GM18502 (cell line): Measurements from ENCODE around the gene ZNF214.
A peak's percentile ranks its signal among the peaks of the same experiment; 100 is the strongest.
"Not testable (repeated sequence)": the region's sequence is repeated elsewhere in the genome, so short reads cannot be mapped to it uniquely, and the experiment has no call there.

ENCODE experiments used
- ATAC-seq: cut with Tn5 transposase; IDR thresholded peaks from one replicate; pipeline ENCODE4 v1.9.1; 2021; ENCODE audit warnings: mild to moderate bottlenecking; ENCODE audit not compliant: unreplicated experiment, poor library complexity

The ZNF214 gene

GRCh38 chr11:6991227-6991626 lies 28.9 kb downstream of the ZNF214 start:
- no peak for ATAC-seq

- ATAC-seq: no peak
Measured at GRCh38 chr11:6988506-6988905, 31.6 kb downstream of the ZNF214 start.

GRCh38 chr11:6986487-6986886 lies 33.7 kb downstream of the ZNF214 start:
- no peak for ATAC-seq

- ATAC-seq: no peak
Measured at GRCh38 chr11:6979365-6979764, 40.8 kb downstream of the ZNF214 start.

GRCh38 chr11:6969854-6970253 lies 50.3 kb downstream of the ZNF214 start:
- ATAC-seq: not testable (repeated sequence)

GRCh38 chr11:6968816-6969215 lies 51.3 kb downstream of the ZNF214 start:
- ATAC-seq: no peak

- ATAC-seq: peak; percentile 67
Measured at GRCh38 chr11:6962673-6963072, 57.5 kb downstream of the ZNF214 start.

- no peak for ATAC-seq
Measured at GRCh38 chr11:6962141-6962540, 58.0 kb downstream of the ZNF214 start.

- ATAC-seq: not testable (repeated sequence)
Measured at GRCh38 chr11:6954248-6954647, 65.9 kb downstream of the ZNF214 start.
